ENCODE results near the gene KSR1.

The KSR1 gene

DNA sequence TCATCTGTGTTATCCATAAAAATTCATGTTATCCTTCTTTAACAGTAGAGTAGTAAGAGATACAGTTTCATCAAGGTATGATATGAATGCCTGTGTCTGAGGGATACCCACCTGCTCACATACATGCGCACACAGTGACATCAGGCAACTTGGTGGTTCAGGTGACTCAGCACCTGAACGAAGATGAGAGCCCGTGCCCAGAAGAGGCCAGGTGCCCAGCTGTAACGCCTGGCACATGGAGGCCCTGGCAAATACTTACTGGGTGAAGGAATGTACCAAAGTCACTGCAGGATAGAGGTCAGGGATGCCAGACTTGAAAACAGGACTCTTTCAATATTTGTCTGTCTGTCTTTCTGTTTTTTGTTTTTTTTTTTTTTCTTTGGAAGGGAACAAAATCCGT, 102.1 kb downstream of the KSR1 start:
- no peak for DNase-seq

GRCh38 chr17:27558842-27559505, 102.7 kb downstream of the KSR1 start:
- DNase-seq, result no peak

GRCh38 chr17:27559506-27560481, 103.5 kb downstream of the KSR1 start:
- DNase-seq, result no peak

DNA sequence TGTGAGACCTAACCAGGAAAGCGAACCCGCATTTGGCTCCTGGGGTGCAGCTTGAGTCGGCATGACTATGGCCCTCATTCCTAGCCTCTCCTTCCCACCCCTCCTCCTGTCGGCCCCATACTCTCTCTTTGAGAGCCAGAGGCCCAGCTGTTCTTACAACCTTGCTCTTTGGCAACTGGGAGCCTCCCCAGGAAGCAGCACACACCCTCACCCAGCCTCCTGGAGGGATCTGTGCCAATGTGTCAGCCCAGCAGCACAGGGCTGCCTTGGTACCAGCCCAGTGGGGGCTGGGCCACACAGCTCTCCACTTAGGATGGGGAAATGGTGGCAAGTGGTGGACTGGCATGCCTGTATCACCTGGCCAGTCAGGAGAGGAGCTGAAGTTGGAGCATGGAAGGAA, 104.4 kb downstream of the KSR1 start:
- no peak for DNase-seq

- DNase-seq, result no peak
Measured at GRCh38 chr17:27562777-27563455, 106.7 kb downstream of the KSR1 start.

DNA sequence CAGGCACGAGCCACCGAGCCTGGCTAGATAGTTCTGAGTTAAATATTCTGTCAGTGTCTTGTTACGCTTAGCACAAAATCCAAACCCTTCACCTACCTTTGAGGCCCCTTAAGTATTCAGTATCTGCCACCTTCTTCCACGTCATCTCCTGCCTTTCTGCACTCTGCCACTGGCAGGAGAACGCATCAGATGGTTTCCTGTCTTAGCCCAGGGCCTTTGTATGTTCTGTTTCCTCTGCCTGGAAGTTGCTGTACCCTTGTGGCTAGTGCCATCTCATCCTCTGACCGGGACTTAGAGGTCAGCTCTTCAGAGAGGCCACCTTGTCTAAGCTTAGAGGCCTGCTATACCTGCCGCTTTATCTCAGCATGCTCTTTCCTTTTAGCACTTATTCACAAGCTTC, 107.3 kb downstream of the KSR1 start:
- DNase-seq, result no peak

- no peak for DNase-seq
Measured at GRCh38 chr17:27564463-27564862, 108.2 kb downstream of the KSR1 start.

DNA sequence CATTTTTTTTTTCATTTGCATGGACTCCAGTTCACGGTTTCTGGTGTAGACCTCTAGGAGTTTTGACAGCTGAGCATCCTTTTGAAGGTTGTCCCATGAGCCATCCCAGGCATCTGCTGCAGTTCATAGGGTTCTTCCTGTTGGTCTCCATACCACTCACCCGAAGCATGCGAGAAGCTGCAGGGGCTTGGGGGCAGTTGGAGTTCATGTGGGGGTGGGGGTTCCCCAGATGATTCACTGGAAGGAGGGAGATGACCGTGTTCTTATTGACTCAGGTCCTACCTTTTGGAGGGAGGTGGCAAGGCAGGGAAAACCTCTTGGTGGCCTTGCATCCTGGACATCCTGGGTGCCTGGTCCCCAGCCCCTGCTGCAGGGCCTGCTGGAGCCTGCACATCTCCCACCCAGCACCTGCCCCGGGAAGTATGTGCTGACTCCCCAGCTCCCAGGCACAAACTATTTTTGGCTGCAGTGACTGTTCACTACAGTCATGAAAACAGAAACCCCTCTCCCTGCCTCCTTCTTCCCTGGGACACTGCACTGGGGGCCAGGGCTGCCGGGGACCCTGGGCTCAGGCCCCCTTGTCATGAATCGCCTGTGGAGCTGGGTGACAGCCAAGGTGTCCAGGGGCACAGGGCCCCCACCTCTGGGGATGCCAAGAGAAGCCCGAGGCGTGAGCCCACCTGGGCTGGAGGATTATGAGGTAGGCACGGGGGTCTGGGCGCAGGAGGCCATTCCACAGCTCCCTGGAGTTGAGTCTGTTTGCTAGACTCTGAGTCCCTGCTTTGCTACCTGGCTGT, 109.8 kb downstream of the KSR1 start:
- no peak for DNase-seq

GRCh38 chr17:27566671-27567562, 110.7 kb downstream of the KSR1 start:
- DNase-seq, result no peak

GRCh38 chr17:27567563-27567859, 111.3 kb downstream of the KSR1 start:
- DNase-seq, result no peak

DNA sequence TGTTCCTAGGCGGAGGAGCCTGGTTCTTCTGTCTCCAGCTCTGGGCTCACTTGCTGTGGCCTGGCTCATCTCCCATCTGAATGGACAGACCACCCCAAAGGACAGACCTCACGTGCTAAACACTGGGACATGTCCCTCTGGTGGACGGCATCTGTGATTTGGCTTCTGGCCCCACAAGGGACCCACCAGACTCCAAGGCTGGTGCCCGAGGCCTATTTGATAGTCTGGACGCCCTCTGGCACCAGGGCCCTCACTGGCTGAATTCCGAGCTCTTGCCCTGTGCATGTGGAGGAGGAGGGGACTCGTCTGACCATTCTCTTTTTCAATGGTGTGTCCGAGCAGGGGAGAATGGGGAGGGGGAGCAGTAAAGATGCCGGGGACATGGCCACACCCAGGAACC, 112.0 kb downstream of the KSR1 start:
- DNase-seq, result no peak

- DNase-seq, result no peak
Measured at GRCh38 chr17:27568811-27569210, 112.6 kb downstream of the KSR1 start.

DNA sequence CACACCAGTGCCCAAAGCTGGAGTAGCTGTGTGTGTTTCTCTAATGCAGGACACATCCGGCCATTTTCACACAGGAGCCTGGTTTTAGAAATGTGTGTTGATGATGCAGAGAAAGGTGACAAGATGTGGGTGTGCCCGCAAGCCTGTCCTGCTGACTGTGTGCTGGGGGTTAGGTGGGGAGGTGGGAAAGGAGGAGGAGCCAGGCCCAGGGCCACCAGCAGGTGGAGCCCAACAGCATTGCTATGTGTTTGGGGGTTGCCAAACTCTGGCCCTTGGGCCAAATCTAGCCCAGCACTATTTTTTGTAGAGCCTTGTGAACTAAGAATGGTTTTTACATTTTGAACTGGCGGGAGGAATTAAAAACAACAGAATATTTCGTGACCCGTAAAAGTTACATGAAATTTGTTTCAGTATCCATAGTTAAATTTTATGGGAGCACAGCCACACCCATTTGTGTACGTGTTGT, 113.0 kb downstream of the KSR1 start:
- peak; percentile 66 for DNase-seq

- DNase-seq, result no peak
Measured at GRCh38 chr17:27569884-27570577, 113.8 kb downstream of the KSR1 start.

GRCh38 chr17:27570578-27570914, 114.3 kb downstream of the KSR1 start:
- no peak for DNase-seq

GRCh38 chr17:27571563-27572352, 115.5 kb downstream of the KSR1 start:
- no peak for DNase-seq

GRCh38 chr17:27572665-27573064, 116.4 kb downstream of the KSR1 start:
- DNase-seq, result no peak

DNA sequence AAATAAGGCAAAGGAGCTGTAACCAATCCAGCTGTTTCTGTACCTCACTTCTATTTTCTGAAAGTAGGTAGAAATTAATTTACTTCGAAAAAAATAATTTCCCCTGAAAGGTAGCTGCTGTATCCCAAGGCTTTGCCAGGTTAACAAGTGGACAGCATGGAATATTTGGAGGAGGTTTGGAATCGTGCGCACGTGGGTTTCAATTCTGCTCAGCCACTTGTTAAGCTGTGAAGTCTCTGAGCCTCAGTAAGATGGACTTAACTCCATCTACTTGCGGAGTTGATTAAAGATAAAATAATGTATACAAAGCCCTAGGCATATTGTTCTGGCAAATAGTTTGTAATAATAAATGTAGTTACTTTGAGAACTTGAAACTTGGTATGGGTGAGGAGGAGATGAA, 117.3 kb downstream of the KSR1 start:
- DNase-seq, result no peak

DNA sequence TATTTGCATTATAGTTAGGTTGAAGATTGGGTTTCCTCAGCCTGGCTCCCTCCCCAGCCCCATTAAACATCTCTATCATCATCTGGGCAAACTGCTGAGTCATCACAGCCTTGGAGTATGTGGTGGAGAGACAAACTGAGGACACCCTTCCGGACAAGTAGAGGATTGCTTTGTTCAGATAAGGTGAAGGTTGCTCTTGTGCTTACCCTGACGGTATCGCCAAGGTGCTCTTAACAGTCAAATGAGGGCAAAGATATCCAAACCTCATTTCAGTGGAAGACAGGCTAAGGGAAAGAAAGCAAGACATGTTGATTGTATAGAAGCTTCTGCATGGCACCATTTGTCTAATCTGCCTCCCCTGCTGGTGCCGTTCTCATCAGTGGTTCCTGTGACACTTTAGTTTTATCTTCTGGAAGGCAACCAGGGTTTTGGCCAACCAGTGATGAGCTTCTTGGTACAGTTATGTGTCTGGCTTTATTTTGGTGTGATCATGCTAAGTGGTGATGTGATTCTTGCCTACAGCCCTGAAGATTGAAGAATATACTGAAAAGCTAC, 117.8 kb downstream of the KSR1 start:
- no peak for DNase-seq
